Activated naive CD4-positive, alpha-beta T cell treated with anti-CD3 and anti-CD28 coated beads, Interleukin-2, amount 50 U/mL, for 72 hours (primary cell): ENCODE results near the gene IGF2BP1. TPM values are rescaled to one million over a fixed set of nuclear protein-coding genes. Genes with fewer than 3 reads are reported as not detected.
"Not testable (repeated sequence)": the region's sequence is repeated elsewhere in the genome, so short reads cannot be mapped to it uniquely, and the experiment has no call there.

Experiments
- ATAC-seq, 2 donors: fragments of 150-1000 bp; cut with Tn5 transposase; 2 replicates each; pipeline ENCODE4 v1.10.0; 2021; ENCODE audit warnings: mild to moderate bottlenecking in 2 of 2, moderate library complexity in 2 of 2
- DNase-seq, 2 donors: peaks; one replicate each; pipeline ENCODE4 v3.0.0; 2021 to 2022; ENCODE audit warnings: low spot score in 2 of 2
- H3K27ac Mint-ChIP-seq, 2 donors: one replicate each; pipeline ENCODE4 v1.8.0; 2022; ENCODE audit warnings: mild to moderate bottlenecking in 2 of 2, mixed read lengths in 2 of 2
- H3K36me3 Mint-ChIP-seq, 2 donors: one replicate each; pipeline ENCODE4 v1.8.0; 2022; ENCODE audit warnings: mixed read lengths in 2 of 2
- H3K9me3 Mint-ChIP-seq, 2 donors: one replicate each; pipeline ENCODE4 v1.8.0; 2022; ENCODE audit warnings: mixed read lengths in 2 of 2
- total RNA-seq, 2 donors: library from RNA; stranded (reverse); gene quantifications; one replicate each; pipeline ENCODE4 v1.2.3, GENCODE V29; 2022

IGF2BP1 gene
- total RNA-seq, 2 donors from 2014 or later, result 0.49 TPM; not detected in 1

DNA sequence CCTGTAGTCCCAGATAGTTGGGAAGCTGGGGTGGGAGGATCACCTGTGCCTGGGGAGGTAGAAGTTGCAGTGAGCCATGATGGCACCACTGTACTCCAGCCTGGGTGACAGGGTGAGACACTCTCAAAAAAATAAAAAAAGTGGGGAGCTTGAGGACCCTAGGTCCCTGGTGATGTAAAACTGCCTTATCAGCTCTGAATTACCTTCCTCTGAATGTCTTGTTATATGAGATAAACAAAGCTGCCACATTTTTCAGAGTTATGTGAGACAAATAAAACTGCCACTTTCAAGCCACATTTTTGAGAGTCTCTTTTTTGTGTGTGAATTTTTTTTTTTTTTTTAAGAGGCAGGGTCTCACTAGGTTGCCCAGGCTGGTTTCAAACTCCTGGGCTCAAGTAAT is 103.4 kb downstream of the IGF2BP1 start:
- H3K9me3 Mint-ChIP-seq, result no peaks in the 10 kb centered on the region
- no peak for DNase-seq
- no peak for ATAC-seq
- no peak overlapping the region for H3K27ac Mint-ChIP-seq
- H3K36me3 Mint-ChIP-seq, result no peaks in the 10 kb centered on the region

DNA sequence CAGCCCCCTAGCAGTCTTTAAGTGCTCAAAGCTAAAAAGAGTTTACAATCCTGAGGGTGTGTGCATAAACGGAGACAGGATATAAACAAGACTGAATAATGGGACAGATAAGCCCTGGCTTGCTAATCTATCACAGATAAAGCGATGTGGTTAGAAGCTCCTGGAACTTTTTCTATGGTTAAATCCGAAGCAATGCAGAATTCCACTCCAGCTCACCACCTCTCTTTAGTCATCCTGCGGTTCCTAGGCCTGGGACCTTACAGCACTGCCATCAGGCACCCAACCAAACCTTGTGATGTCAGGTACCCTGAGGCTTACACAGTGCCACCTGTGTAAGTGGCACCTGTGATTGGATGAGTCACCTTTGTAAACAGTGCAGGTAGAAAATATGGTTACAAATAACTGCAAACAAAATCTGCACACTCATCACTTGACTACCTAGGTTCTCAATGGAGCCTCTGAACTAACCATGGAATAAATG is 103.9 kb downstream of the IGF2BP1 start:
- no peaks in the 10 kb centered on the region for H3K9me3 Mint-ChIP-seq
- H3K27ac Mint-ChIP-seq, result no peak overlapping the region
- no peaks in the 10 kb centered on the region for H3K36me3 Mint-ChIP-seq
- ATAC-seq, result no peak
- DNase-seq, result no peak

DNA sequence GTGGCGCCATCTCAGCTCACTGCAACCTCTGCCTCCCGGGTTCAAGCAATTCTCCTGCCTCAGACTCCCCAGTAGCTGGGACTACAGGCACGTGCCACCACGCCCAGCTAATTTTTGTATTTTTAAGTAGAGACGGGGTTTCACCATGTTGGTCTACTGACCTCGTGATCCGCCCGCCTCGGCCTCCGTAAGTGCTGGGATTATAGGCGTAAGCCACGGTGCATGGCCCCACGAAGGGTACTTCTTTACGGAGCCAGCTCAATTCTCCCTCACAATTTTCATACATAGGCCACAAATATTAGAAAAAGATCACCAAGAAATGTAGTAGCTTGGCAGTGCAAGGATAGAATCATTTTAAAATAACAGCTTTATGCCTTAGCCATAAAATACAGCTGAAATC is 106.2 kb downstream of the IGF2BP1 start:
- H3K36me3 Mint-ChIP-seq, ATAC-seq, H3K9me3 Mint-ChIP-seq, H3K27ac Mint-ChIP-seq, DNase-seq: not testable (repeated sequence)

DNA sequence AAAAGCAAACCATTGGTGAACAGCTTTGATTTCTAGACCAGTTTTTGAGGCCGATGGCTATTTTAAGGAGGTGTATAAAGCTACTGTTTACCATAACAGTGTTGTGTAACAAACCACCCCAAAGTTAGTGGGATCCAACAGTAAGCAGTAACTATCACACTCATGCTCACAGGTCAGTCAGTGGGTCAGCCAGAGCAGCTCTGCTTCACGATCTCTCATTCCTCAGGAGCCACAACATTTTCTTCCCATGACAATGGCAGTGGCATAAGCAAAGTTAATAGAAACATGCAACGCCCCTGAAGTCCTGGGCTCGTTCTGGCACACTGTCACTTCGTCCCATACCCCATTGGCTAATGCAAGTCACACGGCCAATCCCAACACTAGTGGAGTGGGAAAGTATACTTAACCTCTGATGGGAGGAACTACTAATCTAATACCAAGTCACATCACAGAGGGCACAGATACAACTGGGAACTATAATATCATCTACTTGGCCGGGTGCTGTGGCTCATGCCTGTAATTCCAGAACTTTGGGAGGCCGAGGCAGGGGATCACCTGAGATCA is 107.4 kb downstream of the IGF2BP1 start:
- no peak for ATAC-seq
- DNase-seq, result no peak
- no peak overlapping the region for H3K27ac Mint-ChIP-seq
- no peaks in the 10 kb centered on the region for H3K36me3 Mint-ChIP-seq
- H3K9me3 Mint-ChIP-seq, result no peaks in the 10 kb centered on the region

Other genes starting within 250 kb of the IGF2BP1 start
- gene TTLL6, start 180.2 kb upstream of the IGF2BP1 start, total RNA-seq, result not detected
- 100 to 1,000 TPM in 1 of 2 donors, 10 to 100 TPM in 1; 63.6 to 123 TPM for gene CALCOCO2, start 166.3 kb upstream of the IGF2BP1 start, total RNA-seq
- gene ATP5MC1, start 104.6 kb upstream of the IGF2BP1 start, total RNA-seq, result 100 to 1,000 TPM; 128 to 137 TPM
- 100 to 1,000 TPM in 1 of 2 donors, 10 to 100 TPM in 1; 81.0 to 103 TPM for gene UBE2Z, start 89.0 kb upstream of the IGF2BP1 start, total RNA-seq
- 100 to 1,000 TPM; 104 to 107 TPM for gene SNF8, start 52.5 kb upstream of the IGF2BP1 start, total RNA-seq
- not detected for gene GIP, start 28.8 kb upstream of the IGF2BP1 start, total RNA-seq
- under 1 TPM in 1 of 2 donors, not detected in 1; 0.02 TPM for gene B4GALNT2, start 135.4 kb downstream of the IGF2BP1 start, total RNA-seq
- gene GNGT2, start 213.2 kb downstream of the IGF2BP1 start, total RNA-seq, result 10 to 100 TPM; 37.5 to 40.2 TPM
- gene ABI3, start 213.3 kb downstream of the IGF2BP1 start, total RNA-seq, result 10 to 100 TPM; 35.3 to 41.5 TPM
- gene PHOSPHO1, start 233.4 kb downstream of the IGF2BP1 start, total RNA-seq, result not detected